Thymus (tissue), 14 donors: ENCODE results near the gene SLC34A3. TPM values are rescaled to one million over a fixed set of nuclear protein-coding genes. Genes with fewer than 3 reads are reported as not detected.

Experiments
- DNase-seq, 9 donors: peaks; one replicate each; pipeline ENCODE4 v3.0.0-alpha.2; 2013; ENCODE audit warnings: low spot score in 9 of 9, low read depth in 6 of 9, missing footprints in 1 of 9
- H3K27ac ChIP-seq, 2 donors: one replicate each; pipeline ENCODE4 v1.5.1; 2013; ENCODE audit warnings: control low read depth in 1 of 2, low read depth in 1 of 2, low read length in 1 of 2, mild to moderate bottlenecking in 1 of 2, moderate library complexity in 1 of 2
- H3K27me3 ChIP-seq, 2 donors: one replicate each; pipeline ENCODE4 v1.5.1; 2013; ENCODE audit warnings: low read length in 1 of 2; ENCODE audit not compliant: control insufficient read depth in 2 of 2, insufficient read depth in 1 of 2
- H3K36me3 ChIP-seq, 2 donors: one replicate each; pipeline ENCODE4 v1.5.1; 2013; ENCODE audit warnings: low read length in 1 of 2, mild to moderate bottlenecking in 1 of 2, moderate library complexity in 1 of 2; ENCODE audit not compliant: control insufficient read depth in 2 of 2, insufficient read depth in 2 of 2
- H3K4me1 ChIP-seq, 2 donors: one replicate each; pipeline ENCODE4 v1.5.1; 2013; ENCODE audit warnings: low read length in 2 of 2; ENCODE audit not compliant: control insufficient read depth in 2 of 2, insufficient read depth in 2 of 2
- H3K4me3 ChIP-seq, 2 donors: one replicate each; pipeline ENCODE4 v1.5.1; 2013; ENCODE audit warnings: low read length in 2 of 2, control low read depth in 1 of 2, mild to moderate bottlenecking in 1 of 2
- H3K9me3 ChIP-seq, 2 donors: one replicate each; pipeline ENCODE4 v1.5.1; 2013; ENCODE audit warnings: low read length in 1 of 2, mild to moderate bottlenecking in 1 of 2; ENCODE audit not compliant: control insufficient read depth in 2 of 2, insufficient read depth in 1 of 2
- WGBS: extraction: QIAGEN DNeasy Blood & Tissue Kit; methylation state at CpG from one replicate; pipeline ENCODE4 v1.1.7; 2013; 5-methylcytosine and 5-hydroxymethylcytosine counted together
- long read RNA-seq, 10 donors: transcript quantifications; one replicate each; lab custom pipeline, GENCODE V29; 2026
- polyA plus RNA-seq: library from polyadenylated mRNA; stranded (reverse); fragments of 200-250 nt; gene quantifications from one replicate; pipeline ENCODE4 v1.2.3, GENCODE V29; 2013
- total RNA-seq: library from RNA; stranded (reverse); fragments of 120-200 nt; gene quantifications from one replicate; pipeline ENCODE4 v1.2.4, GENCODE V29; 2013
- donor health status: healthy.

SLC34A3 gene
- total RNA-seq (not detected), polyA plus RNA-seq (0.14 TPM)
- long read RNA-seq, donor 1: 0 reads
- long read RNA-seq, donor 2: 0 reads
- long read RNA-seq, donor 3: 0 reads
- long read RNA-seq, donor 4: 0 reads
- long read RNA-seq, donor 5, partial matches to known transcripts: 0 of 1 reads
- long read RNA-seq, donor 5, other reads (novel, unspliced or antisense): 0 of 1 reads
- long read RNA-seq, donor 6: 0 reads
- long read RNA-seq, donor 7: 0 reads
- long read RNA-seq, donor 8: 0 reads
- long read RNA-seq, donor 9: 0 reads
- long read RNA-seq, donor 10: 0 reads

DNA sequence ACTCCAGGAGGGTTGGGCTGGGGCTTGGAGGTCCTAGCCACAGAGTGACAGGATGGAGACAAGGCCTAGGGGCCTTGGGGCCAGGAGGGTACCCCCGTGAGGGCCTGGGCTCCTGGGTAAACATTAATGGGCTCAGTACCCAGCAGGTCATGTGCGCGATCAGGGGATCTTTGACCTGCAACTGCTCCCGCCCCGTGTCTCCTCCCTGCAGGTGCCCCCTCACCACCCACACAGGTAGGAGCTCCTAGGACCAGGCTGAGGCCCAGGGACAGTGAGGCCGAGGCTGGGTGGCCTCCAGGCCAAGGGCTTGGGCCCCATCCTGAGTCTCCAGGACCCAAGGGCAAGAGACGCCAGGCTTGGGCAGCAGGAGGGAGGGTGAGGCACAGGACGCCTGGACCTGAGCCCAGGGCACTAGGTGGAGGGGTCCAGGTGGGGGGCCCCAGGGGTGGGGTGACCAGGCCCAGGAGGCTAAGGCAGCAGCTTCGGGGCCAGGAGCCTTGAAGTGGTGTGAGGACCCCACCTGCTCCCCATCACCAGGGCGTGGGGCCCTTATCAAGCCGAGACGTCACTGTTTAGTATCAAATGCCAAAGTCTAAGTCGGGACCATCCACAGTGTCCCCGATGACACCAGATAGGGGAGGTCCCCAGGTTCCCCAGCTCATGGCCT, at the start of gene SLC34A3:
Gene SLC34A3, plus strand, starts transcription at position 197 of the 667 bp plus-strand sequence. CDS start 802 bp downstream, outside the sequence.
- WGBS: 85% methylated on average over 14 of the region's 14 CpGs
- peaks cover 6 to 88% of the 10 kb centered on the region in 2 donors for H3K27me3 ChIP-seq
- H3K27ac ChIP-seq: no peak within 1 kb of the TSS
- DNase-seq: no peak
- no peaks in the 10 kb centered on the region for H3K9me3 ChIP-seq
- H3K4me3 ChIP-seq: no peak within 1 kb of the TSS
- no peaks in the 10 kb centered on the region for H3K36me3 ChIP-seq
- peaks cover 0 to 6% of the 10 kb centered on the region in 2 donors for H3K4me1 ChIP-seq

DNA sequence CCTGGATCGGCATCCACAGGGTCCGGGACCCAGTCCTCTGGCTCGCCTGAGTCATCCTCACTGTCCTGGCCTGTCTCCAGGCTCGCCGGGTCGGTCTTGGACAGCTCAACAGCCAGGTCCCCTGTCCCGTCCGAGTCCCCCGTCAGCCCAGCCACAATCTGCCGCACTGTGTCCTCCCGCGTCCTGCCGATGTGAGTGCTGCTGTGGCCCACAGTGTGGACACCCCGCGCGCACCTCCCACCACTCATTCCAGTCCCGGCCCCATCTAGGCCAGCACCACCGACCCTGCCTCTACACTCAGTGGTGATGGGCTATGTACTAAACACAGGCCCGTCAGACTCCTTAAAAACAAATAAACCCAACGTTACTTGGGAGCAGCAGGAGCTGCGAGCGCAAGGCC, 49.0 kb upstream of the SLC34A3 start:
- WGBS: 98% methylated on average over 22 of the region's 22 CpGs
- H3K4me3 ChIP-seq: no peak overlapping the region
- H3K9me3 ChIP-seq: no peaks in the 10 kb centered on the region
- peaks cover 0 to 1% of the 10 kb centered on the region in 2 donors for H3K4me1 ChIP-seq
- H3K27me3 ChIP-seq: no peaks in the 10 kb centered on the region
- no peak for DNase-seq
- peaks cover 63 to 94% of the 10 kb centered on the region in 2 donors for H3K36me3 ChIP-seq
- H3K27ac ChIP-seq: no peak overlapping the region

DNA sequence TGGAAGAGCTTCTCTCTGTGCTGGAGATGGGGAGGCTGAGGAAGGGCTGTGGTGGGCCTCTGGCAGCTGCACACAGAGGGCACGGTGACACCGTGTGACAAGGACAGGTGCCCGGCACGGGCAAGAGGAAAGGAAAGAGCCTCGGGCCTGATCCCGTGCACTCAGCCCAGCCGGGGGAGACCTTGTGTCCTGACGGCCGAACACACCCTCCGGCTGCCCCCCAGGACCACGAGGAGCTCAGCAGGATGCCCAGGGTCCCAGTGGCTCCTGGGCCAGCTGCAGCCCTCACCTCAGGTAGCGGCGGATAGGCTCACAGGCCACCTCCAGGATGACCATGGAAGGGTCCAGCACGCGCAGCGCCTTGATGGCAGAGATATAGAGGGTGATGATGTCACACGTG, 47.9 kb upstream of the SLC34A3 start:
- 99% methylated on average over 17 of the region's 17 CpGs for WGBS
- no peak for DNase-seq

DNA sequence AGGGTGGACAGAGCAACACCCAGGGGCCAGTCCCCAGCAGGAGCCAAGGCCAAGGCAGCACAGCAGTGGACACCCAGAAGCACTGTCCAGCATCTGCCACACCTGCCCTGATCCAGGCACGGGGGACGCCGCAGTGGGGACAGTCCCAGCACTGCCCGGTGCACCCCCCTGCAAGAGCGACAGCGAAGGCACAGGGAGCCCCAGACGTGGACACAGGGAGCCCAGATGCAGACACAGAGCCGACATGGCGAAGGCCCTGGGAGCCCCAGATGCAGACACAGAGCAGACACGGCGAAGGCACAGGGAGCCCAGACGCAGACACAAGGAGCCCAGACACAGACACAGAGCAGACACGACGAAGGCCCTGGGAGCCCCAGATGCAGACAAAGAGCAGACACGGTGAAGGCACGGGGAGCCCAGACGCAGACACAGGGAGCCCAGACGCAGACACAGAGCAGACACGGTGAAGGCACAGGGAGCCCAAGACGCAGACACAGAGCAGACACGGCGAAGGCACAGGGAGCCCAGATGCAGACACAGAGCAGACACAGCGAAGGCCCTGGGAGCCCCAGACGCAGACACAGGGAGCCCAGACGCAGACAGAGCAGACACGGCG, 46.6 kb upstream of the SLC34A3 start:
- Histone ChIP-seq H3K36me3 (peaks cover 58 to 71% of the 10 kb centered on the region in 2 donors), H3K4me3 (no peak overlapping the region), H3K9me3 (no peaks in the 10 kb centered on the region), H3K27me3 (no peaks in the 10 kb centered on the region), H3K4me1 (peaks cover 10 to 15% of the 10 kb centered on the region in 2 donors), H3K27ac (no peak overlapping the region)
- 98% methylated on average over 27 of the region's 27 CpGs for WGBS
- DNase-seq: no peak

More for the DNA sequence above, 47.9 kb upstream of the SLC34A3 start:
- no peak overlapping the region for H3K27ac ChIP-seq
- peaks cover 68 to 84% of the 10 kb centered on the region in 2 donors for H3K36me3 ChIP-seq
- H3K27me3 ChIP-seq: no peaks in the 10 kb centered on the region
- H3K4me3 ChIP-seq: no peak overlapping the region
- no peaks in the 10 kb centered on the region for H3K9me3 ChIP-seq
- H3K4me1 ChIP-seq: peaks cover 9 to 13% of the 10 kb centered on the region in 2 donors

DNA sequence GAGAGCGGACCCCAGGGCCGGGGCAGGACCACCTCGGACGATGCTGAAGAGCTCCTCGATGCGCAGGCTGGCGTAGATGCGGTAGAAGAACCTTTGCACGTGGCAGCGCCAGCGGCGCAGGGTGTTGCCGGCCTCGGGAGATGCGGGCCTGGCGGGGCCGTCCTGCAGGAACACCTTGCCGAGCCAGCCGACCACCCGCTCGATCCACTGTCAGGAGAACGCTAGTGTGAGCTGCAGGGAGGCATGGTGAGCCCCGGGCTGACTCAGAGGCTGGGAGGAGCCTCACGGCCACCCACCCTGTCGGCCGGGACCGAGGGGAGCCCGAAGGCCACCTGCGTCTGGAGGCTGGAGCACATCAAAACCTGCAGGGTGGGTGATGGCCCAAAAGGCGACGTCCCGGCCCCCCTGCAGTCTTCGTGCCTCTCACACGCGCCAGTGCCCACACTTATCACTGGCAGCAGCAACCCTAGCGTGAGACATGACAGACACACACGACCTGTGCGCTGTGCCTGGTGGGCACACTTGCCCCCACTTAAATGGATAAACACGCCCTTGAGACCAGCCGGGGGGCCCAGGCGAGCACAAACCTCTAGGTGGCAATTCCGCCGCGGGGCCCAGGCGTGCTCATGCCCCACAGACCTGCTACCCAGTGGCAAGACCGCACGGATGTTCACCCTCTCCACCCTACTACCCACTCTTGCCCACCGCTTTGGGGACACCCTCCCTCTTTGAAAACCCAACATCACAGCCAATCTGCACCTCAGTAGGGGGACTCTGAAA, 45.6 kb upstream of the SLC34A3 start:
- Histone ChIP-seq H3K9me3 (no peaks in the 10 kb centered on the region), H3K27me3 (no peaks in the 10 kb centered on the region), H3K4me1 (peaks cover 17 to 25% of the 10 kb centered on the region in 2 donors), H3K4me3 (no peak overlapping the region), H3K36me3 (peaks cover 53 to 65% of the 10 kb centered on the region in 2 donors), H3K27ac (no peak overlapping the region)
- 97% methylated on average over 48 of the region's 48 CpGs for WGBS
- no peak for DNase-seq

DNA sequence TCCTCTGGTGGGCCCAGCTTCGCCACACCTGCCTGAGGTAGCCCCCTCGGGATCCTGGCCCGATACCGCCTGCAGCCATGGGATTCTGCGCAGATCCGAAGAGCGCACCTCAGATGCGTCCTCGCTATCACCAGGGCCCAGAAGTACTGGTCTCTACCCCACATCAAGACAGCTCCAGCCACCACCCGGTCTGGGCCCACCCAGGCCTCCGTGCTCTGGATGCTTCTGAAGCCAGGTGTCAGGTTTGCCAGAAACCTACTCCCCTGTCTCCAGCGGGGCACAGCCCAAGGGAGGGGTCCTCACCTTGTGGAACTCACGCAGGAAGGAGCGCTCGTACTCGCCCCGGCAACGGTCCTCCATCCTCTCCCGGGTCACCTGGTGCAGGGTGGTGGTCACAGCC, 44.8 kb upstream of the SLC34A3 start:
- Histone ChIP-seq H3K27me3 (no peaks in the 10 kb centered on the region), H3K36me3 (peaks cover 53 to 65% of the 10 kb centered on the region in 2 donors), H3K4me3 (no peak overlapping the region), H3K4me1 (peaks cover 18 to 25% of the 10 kb centered on the region in 2 donors), H3K27ac (no peak overlapping the region), H3K9me3 (no peaks in the 10 kb centered on the region)
- no peak for DNase-seq
- WGBS: 98% methylated on average over 19 of the region's 19 CpGs

DNA sequence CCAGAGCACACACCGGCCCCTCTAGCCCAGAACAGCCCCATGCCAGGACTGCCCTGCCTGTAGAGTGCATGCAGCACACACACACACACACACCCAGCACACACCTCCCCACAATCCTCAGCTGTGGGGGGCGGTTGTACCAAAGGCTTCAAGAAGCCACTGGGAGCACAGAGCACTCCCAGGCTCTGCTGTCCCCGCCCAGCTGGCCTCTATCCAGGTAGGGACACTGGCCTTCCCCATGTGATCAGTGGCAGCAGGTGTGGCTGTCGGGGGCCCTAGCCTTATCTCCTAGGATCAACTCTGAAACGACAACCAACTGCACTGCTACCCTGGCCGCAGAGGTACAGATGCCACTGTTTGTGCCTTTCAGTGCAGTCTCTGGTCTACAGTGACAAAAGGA, 44.3 kb upstream of the SLC34A3 start:
- peaks cover 18 to 25% of the 10 kb centered on the region in 2 donors for H3K4me1 ChIP-seq
- no peaks in the 10 kb centered on the region for H3K9me3 ChIP-seq
- no peak overlapping the region for H3K4me3 ChIP-seq
- no peak for DNase-seq
- no peaks in the 10 kb centered on the region for H3K27me3 ChIP-seq
- H3K27ac ChIP-seq: no peak overlapping the region
- H3K36me3 ChIP-seq: peaks cover 53 to 65% of the 10 kb centered on the region in 2 donors
- 95% methylated on average over 6 of the region's 6 CpGs for WGBS

DNA sequence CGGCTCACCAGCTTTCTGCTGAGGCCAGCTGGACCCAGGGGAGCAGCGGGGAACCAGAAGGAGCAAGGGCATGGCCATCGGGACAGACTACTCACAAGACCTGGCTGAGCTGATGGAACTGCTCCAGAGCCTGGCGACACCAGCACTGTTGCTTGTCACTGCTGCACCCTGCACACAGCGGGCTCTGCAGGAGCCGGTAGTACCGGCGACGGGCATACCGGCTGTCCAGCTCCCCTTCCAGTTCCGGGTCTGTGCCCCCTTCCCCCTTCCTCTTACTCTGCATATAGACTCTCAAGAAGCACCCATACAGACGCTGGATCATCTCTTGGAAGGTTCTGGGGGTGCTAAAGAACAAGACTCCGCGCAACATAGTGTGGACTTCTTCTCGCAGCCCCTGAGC, 43.3 kb upstream of the SLC34A3 start:
- H3K4me3 ChIP-seq: peak overlapping the region; percentile 90 to 99
- no peak for DNase-seq
- no peak overlapping the region for H3K27ac ChIP-seq
- 92% methylated on average over 15 of the region's 15 CpGs for WGBS
- no peaks in the 10 kb centered on the region for H3K27me3 ChIP-seq
- H3K36me3 ChIP-seq: peaks cover 48 to 68% of the 10 kb centered on the region in 2 donors
- H3K4me1 ChIP-seq: peaks cover 18 to 25% of the 10 kb centered on the region in 2 donors
- H3K9me3 ChIP-seq: no peaks in the 10 kb centered on the region
